Measurements from ENCODE around the gene SLX4IP.

The SLX4IP gene

DNA sequence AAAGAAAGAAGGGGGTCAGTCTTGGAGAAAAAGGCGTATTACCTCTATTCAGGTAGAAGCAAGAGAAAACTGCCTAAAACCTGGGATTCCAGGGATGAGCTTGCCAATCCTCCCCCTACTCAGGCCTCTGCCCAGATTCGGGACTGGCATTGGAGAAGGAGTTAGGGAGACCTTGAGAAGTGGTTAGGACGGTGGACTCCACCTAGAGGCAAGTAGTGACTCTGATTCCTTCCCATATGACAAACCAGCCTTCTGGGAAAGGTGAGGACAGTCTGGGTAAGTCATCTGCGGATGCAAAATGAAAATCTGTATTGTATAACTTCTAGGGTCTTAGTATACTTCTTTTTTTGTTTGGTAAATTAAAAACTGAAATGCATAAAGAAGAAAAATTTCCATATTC, 43.8 kb downstream of the SLX4IP start:
- H3K27ac ChIP-seq = no peak overlapping the region
- DNase-seq = no peak
- H3K4me3 ChIP-seq (ENCODE audit: low read depth, low read length) = no peak overlapping the region
- TF ChIP-seq, protein P1, sequence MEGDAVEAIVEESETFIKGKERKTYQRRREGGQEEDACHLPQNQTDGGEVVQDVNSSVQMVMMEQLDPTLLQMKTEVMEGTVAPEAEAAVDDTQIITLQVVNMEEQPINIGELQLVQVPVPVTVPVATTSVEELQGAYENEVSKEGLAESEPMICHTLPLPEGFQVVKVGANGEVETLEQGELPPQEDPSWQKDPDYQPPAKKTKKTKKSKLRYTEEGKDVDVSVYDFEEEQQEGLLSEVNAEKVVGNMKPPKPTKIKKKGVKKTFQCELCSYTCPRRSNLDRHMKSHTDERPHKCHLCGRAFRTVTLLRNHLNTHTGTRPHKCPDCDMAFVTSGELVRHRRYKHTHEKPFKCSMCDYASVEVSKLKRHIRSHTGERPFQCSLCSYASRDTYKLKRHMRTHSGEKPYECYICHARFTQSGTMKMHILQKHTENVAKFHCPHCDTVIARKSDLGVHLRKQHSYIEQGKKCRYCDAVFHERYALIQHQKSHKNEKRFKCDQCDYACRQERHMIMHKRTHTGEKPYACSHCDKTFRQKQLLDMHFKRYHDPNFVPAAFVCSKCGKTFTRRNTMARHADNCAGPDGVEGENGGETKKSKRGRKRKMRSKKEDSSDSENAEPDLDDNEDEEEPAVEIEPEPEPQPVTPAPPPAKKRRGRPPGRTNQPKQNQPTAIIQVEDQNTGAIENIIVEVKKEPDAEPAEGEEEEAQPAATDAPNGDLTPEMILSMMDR (IDR thresholded peaks at IDR 0.05; ENCODE audit: low read depth, low read length, missing control alignments) = peak; percentile 19
- H3K27me3 ChIP-seq (replicated peaks) = no peaks in the 10 kb centered on the region
- in situ Hi-C loops (cut with HindIII; ENCODE audit: low pct_ligation_motif_present, low sequenced_read_pairs) = no loop called here
- no peaks in the 10 kb centered on the region for H3K36me3 ChIP-seq (replicated peaks)

- no peak overlapping the region for H3K4me3 ChIP-seq (ENCODE audit: low read depth, low read length)
- TF ChIP-seq, protein P1 (IDR thresholded peaks at IDR 0.05; ENCODE audit: low read depth, low read length, missing control alignments) = no peak
- in situ Hi-C loops (cut with HindIII; ENCODE audit: low pct_ligation_motif_present, low sequenced_read_pairs) = no loop called here
- no peaks in the 10 kb centered on the region for H3K36me3 ChIP-seq (replicated peaks)
- no peak overlapping the region for H3K27ac ChIP-seq
- no peaks in the 10 kb centered on the region for H3K27me3 ChIP-seq (replicated peaks)
- DNase-seq = no peak
Measured at GRCh38 chr20:10481676-10482075, 46.6 kb downstream of the SLX4IP start.

DNA sequence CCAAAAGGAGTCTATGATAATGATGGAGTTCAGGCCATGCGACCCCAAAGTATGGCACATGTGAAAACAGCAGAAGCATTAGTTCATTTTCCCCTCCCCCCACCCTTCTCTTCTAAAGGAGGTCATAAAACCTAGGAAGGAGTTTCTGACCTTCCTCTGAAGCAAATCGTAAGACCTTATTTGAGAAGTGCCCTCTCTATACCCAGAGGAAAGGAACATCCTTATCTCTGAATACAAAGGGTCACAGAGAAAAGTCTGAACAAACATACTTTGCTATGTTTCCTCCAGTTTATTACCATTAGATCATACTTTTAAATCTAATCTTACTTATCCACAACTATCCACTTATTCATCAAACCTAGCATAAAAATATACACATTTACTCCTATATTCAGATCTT, 48.6 kb downstream of the SLX4IP start:
- DNase-seq = no peak
- no peaks in the 10 kb centered on the region for H3K36me3 ChIP-seq (replicated peaks)
- TF ChIP-seq, protein P1 (IDR thresholded peaks at IDR 0.05; ENCODE audit: low read depth, low read length, missing control alignments) = no peak
- H3K4me3 ChIP-seq (ENCODE audit: low read depth, low read length) = no peak overlapping the region
- no peak overlapping the region for H3K27ac ChIP-seq
- no peaks in the 10 kb centered on the region for H3K27me3 ChIP-seq (replicated peaks)
- in situ Hi-C loops (cut with HindIII; ENCODE audit: low pct_ligation_motif_present, low sequenced_read_pairs) = no loop called here

- H3K27ac ChIP-seq = no peak overlapping the region
- in situ Hi-C loops (cut with HindIII; ENCODE audit: low pct_ligation_motif_present, low sequenced_read_pairs) = no loop called here
Measured at GRCh38 chr20:10487142-10488136, 52.3 kb downstream of the SLX4IP start.

GRCh38 chr20:10488534-10488933, 53.4 kb downstream of the SLX4IP start:
- in situ Hi-C loops (cut with HindIII; ENCODE audit: low pct_ligation_motif_present, low sequenced_read_pairs) = no loop called here
- no peak overlapping the region for H3K27ac ChIP-seq

More at GRCh38 chr20:10487142-10488136, 52.3 kb downstream of the SLX4IP start:
- no peaks in the 10 kb centered on the region for H3K36me3 ChIP-seq (replicated peaks)
- H3K27me3 ChIP-seq (replicated peaks) = no peaks in the 10 kb centered on the region
- TF ChIP-seq, protein P1 (IDR thresholded peaks at IDR 0.05; ENCODE audit: low read depth, low read length, missing control alignments) = no peak
- no peak for DNase-seq
- H3K4me3 ChIP-seq (ENCODE audit: low read depth, low read length) = no peak overlapping the region

More at GRCh38 chr20:10488534-10488933, 53.4 kb downstream of the SLX4IP start:
- TF ChIP-seq, protein P1 (IDR thresholded peaks at IDR 0.05; ENCODE audit: low read depth, low read length, missing control alignments) = no peak
- DNase-seq = no peak
- no peak overlapping the region for H3K4me3 ChIP-seq (ENCODE audit: low read depth, low read length)
- no peaks in the 10 kb centered on the region for H3K36me3 ChIP-seq (replicated peaks)
- H3K27me3 ChIP-seq (replicated peaks) = no peaks in the 10 kb centered on the region
